Effector memory CD4-positive, alpha-beta T cell (primary cell): ENCODE results near the gene TFCP2.

Source experiments
- DNase-seq, 3 donors: peaks; one replicate each; pipeline ENCODE4 v3.0.0-alpha.2; 2020
- H3K27ac ChIP-seq: 2 replicates; pipeline ENCODE4 v1.7.0; 2013; ENCODE audit warnings: mild to moderate bottlenecking, low read length, moderate library complexity; ENCODE audit not compliant: insufficient read depth, poor library complexity, severe bottlenecking
- H3K27me3 ChIP-seq: replicated peaks from 2 replicates; pipeline ENCODE4 v1.7.0; 2013; ENCODE audit warnings: mild to moderate bottlenecking, low read length; ENCODE audit not compliant: insufficient read depth, control insufficient read depth, poor library complexity, severe bottlenecking
- H3K36me3 ChIP-seq: 2 replicates; pipeline ENCODE4 v1.7.0; 2013; ENCODE audit warnings: mild to moderate bottlenecking, low read length, moderate library complexity; ENCODE audit not compliant: control insufficient read depth, insufficient read depth
- H3K4me1 ChIP-seq: 2 replicates; pipeline ENCODE4 v1.7.0; 2013; ENCODE audit warnings: low read length, mild to moderate bottlenecking; ENCODE audit not compliant: control insufficient read depth, insufficient read depth, poor library complexity, severe bottlenecking
- H3K4me3 ChIP-seq: 2 replicates; pipeline ENCODE4 v1.7.0; 2013; ENCODE audit warnings: low read length, low read depth, mild to moderate bottlenecking; ENCODE audit not compliant: insufficient read depth, poor library complexity, severe bottlenecking
- H3K9me3 ChIP-seq: 2 replicates; pipeline ENCODE4 v1.7.0; 2013; ENCODE audit warnings: mild to moderate bottlenecking, low read length, moderate library complexity; ENCODE audit not compliant: control insufficient read depth

TFCP2 gene

GRCh38 chr12:51162217-51162616 is 10.7 kb downstream of the TFCP2 start:
- Histone ChIP-seq H3K4me1 (no peaks in the 10 kb centered on the region), H3K4me3 (no peak overlapping the region), H3K36me3 (no peaks in the 10 kb centered on the region), H3K27ac (no peak overlapping the region), H3K27me3 (no peaks in the 10 kb centered on the region), H3K9me3 (no peaks in the 10 kb centered on the region)
- DNase-seq: no peak

DNA sequence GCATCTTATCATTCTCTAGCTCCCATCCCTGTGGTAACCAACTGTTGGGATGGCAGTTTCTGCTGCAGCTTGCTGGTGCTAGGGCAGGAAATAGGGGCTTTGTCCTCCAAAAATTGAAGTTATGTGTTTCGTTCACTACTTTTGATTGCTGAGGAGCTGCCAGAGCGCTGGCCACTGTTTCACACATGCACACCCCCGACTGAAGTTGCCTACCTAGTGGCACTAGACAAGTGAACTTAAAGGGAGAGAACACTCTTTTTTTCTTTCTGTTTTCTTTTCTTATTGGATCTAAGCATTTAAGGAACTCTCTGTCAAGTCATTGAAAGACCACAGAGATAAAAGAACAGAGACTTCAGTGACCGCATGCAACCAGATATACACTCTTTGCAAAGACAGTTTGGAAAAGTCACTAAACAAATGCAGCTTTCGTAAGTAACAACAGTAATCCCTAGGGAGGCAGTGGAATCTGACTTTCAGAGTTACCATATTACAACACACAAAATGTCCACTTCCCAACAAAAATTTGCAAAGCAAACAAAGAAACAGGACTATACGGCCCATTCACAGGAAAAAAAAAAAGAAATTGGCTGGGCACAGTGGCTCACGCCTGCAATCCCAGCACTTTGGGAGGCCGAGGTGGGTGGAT is 12.0 kb downstream of the TFCP2 start:
- H3K36me3 ChIP-seq: no peaks in the 10 kb centered on the region
- DNase-seq: no peak

GRCh38 chr12:51156245-51156765 is 16.6 kb downstream of the TFCP2 start:
- H3K4me3 ChIP-seq: no peak overlapping the region
- no peak for DNase-seq
- H3K9me3 ChIP-seq: no peaks in the 10 kb centered on the region
- H3K27ac ChIP-seq: no peak overlapping the region
- no peaks in the 10 kb centered on the region for H3K4me1 ChIP-seq
- H3K36me3 ChIP-seq: no peaks in the 10 kb centered on the region
- H3K27me3 ChIP-seq: no peaks in the 10 kb centered on the region

More for the DNA sequence above, 12.0 kb downstream of the TFCP2 start:
- Histone ChIP-seq H3K27me3 (no peaks in the 10 kb centered on the region), H3K9me3 (no peaks in the 10 kb centered on the region), H3K4me1 (no peaks in the 10 kb centered on the region), H3K4me3 (no peak overlapping the region), H3K27ac (no peak overlapping the region)

DNA sequence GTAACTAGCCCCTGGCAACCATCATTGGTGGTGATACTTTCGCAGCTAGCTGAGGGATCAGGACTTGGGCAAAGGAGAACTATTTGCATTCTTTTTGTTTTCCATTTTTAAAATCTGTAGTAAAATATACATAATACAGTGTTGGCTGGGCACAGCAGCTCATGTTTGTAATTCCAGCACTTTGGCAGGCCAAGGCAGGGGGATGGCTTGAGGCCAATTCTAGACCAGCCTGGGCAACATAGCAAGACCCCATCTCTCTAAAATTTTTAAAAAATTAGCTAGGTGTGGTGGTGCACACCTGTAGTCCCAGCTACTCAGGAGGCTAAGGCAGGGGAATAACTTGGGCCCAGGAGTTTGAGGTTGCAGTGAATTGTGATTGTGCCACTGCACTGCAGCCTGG is 20.0 kb downstream of the TFCP2 start:
- no peak overlapping the region for H3K4me3 ChIP-seq
- H3K27me3 ChIP-seq: no peaks in the 10 kb centered on the region
- no peak for DNase-seq
- no peaks in the 10 kb centered on the region for H3K4me1 ChIP-seq
- H3K9me3 ChIP-seq: no peaks in the 10 kb centered on the region
- H3K27ac ChIP-seq: no peak overlapping the region
- H3K36me3 ChIP-seq: no peaks in the 10 kb centered on the region

DNA sequence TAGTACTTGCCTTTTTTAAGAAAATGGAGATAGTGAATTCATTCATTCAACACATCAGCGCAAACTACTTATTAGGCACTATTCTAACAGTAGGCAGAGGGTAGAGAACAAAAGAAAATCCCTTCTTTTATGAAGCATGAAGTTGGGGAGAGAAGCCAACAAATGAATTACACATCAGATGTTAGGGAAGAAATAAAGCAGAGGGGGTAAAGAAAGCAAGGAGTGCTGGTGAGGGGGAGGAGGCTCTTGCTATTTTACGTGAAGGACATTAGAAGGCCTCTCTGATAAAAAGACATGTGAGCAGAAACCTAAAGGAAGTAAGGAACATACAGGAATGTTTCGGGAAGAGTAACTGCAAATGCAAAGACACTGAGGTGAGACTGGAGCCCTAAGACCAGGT is 22.2 kb downstream of the TFCP2 start:
- H3K36me3 ChIP-seq: no peaks in the 10 kb centered on the region
- no peaks in the 10 kb centered on the region for H3K4me1 ChIP-seq
- H3K27ac ChIP-seq: no peak overlapping the region
- H3K4me3 ChIP-seq: no peak overlapping the region
- no peaks in the 10 kb centered on the region for H3K27me3 ChIP-seq
- no peak for DNase-seq
- H3K9me3 ChIP-seq: no peaks in the 10 kb centered on the region

- no peak for DNase-seq
- H3K27ac ChIP-seq: no peak overlapping the region
- H3K27me3 ChIP-seq: no peaks in the 10 kb centered on the region
- H3K4me3 ChIP-seq: no peak overlapping the region
- H3K36me3 ChIP-seq: no peaks in the 10 kb centered on the region
- no peaks in the 10 kb centered on the region for H3K4me1 ChIP-seq
- no peaks in the 10 kb centered on the region for H3K9me3 ChIP-seq
Measured at GRCh38 chr12:51147309-51147708, 25.6 kb downstream of the TFCP2 start.

DNA sequence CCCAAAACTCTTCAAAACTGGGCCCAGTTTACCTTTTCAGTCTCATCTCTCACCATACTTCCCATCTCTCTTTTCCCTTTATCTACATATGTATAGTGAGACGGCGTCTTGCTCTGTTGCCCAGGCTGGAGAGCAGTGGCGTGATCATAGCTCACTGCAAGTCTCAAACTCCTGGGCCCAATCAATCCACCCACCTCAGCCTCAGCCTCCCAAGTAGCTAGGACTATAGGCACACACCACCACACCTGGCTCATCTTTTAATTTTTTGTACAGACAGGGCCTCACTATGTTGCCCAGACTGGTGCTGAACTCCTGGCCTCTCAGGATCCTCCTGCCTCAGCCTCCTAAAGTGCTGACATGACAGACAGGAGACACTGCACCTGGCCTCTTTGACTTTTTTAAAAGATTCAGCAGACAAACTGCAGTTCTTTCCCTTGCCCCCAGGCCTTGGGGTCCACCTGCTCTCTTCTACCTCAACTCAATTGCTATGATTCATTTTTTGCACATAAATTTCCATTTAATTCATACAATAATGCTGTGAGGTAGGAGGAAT is 33.6 kb downstream of the TFCP2 start:
- H3K27me3 ChIP-seq: no peaks in the 10 kb centered on the region
- no peaks in the 10 kb centered on the region for H3K9me3 ChIP-seq
- no peaks in the 10 kb centered on the region for H3K4me1 ChIP-seq
- no peak for DNase-seq
- no peak overlapping the region for H3K27ac ChIP-seq
- no peaks in the 10 kb centered on the region for H3K36me3 ChIP-seq
- no peak overlapping the region for H3K4me3 ChIP-seq

- no peaks in the 10 kb centered on the region for H3K4me1 ChIP-seq
- DNase-seq: no peak
Measured at GRCh38 chr12:51132693-51133092, 40.2 kb downstream of the TFCP2 start.

DNA sequence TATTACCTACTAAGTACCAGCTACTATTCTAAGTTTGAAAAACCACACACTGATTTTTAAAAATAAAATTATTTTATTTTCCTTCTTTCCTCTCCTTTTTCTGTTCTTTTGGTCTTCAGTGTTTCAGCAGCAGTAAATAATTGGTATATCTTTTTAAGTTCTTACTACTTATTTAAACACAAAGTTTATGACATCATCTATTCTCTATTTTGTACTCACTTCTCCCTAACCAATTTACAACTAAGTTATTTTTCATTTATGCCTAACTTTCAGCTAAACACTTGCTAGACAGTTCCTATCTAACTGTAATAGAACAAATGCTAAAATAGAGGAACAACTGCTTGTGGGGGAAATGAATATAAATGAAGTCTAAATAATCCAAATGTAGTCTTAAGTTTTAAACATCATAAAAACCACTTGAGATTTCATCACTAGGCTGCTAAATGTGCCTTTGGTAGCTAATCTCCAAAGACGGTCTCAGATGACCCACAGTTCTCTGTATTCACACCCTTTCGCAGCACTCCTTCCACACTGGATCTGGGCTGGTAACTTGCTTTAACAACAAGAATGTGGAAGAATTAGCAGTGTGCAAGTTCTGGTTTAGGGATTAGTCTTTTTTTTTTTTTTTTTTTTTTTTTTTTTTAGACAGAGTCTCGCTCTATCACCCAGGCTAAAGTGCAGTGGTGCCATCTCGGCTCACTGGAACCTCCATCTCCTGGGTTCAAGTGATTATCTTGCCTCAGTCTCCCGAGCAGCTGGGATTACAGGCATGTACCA is 41.0 kb downstream of the TFCP2 start:
- no peak overlapping the region for H3K4me3 ChIP-seq
- H3K36me3 ChIP-seq: no peaks in the 10 kb centered on the region
- no peak for DNase-seq
- no peaks in the 10 kb centered on the region for H3K4me1 ChIP-seq
- no peak overlapping the region for H3K27ac ChIP-seq
- H3K9me3 ChIP-seq: no peaks in the 10 kb centered on the region
- no peaks in the 10 kb centered on the region for H3K27me3 ChIP-seq

More at GRCh38 chr12:51132693-51133092, 40.2 kb downstream of the TFCP2 start:
- Histone ChIP-seq H3K9me3 (no peaks in the 10 kb centered on the region), H3K4me3 (no peak overlapping the region), H3K27me3 (no peaks in the 10 kb centered on the region), H3K36me3 (no peaks in the 10 kb centered on the region), H3K27ac (no peak overlapping the region)

GRCh38 chr12:51128919-51129318 is 44.0 kb downstream of the TFCP2 start:
- H3K36me3 ChIP-seq: no peaks in the 10 kb centered on the region
- no peaks in the 10 kb centered on the region for H3K27me3 ChIP-seq
- H3K4me3 ChIP-seq: no peak overlapping the region

More at GRCh38 chr12:51128919-51129318, 44.0 kb downstream of the TFCP2 start:
- Histone ChIP-seq H3K27ac (no peak overlapping the region), H3K4me1 (no peaks in the 10 kb centered on the region), H3K9me3 (no peaks in the 10 kb centered on the region)
- no peak for DNase-seq
